Trophoblast cell (in vitro differentiated cells and primary cell): ENCODE data around the gene PPP1R13B.

Experiments
- DNase-seq, 2 donors: peaks; one replicate each; pipeline ENCODE4 v3.0.0-alpha.2; 2016
- H2AFZ ChIP-seq: 2 replicates; pipeline ENCODE4 v1.6.1; 2013; ENCODE audit warnings: low read length, moderate library complexity, mild to moderate bottlenecking; ENCODE audit not compliant: insufficient read depth, poor library complexity
- H2AK5ac ChIP-seq: 2 replicates; pipeline ENCODE4 v1.6.1; 2013; ENCODE audit warnings: mild to moderate bottlenecking, low read length
- H2BK120ac ChIP-seq: 2 replicates; pipeline ENCODE4 v1.6.1; 2013; ENCODE audit warnings: low read length, mild to moderate bottlenecking, moderate library complexity; ENCODE audit not compliant: insufficient read depth, poor library complexity
- H2BK12ac ChIP-seq: 2 replicates; pipeline ENCODE4 v1.6.1; 2013; ENCODE audit warnings: mild to moderate bottlenecking, low read length, moderate library complexity
- H2BK5ac ChIP-seq: 2 replicates; pipeline ENCODE4 v1.6.1; 2013; ENCODE audit warnings: low read length, low read depth, moderate library complexity, mild to moderate bottlenecking; ENCODE audit not compliant: poor library complexity
- H3K14ac ChIP-seq: 2 replicates; pipeline ENCODE4 v1.6.1; 2013; ENCODE audit warnings: mild to moderate bottlenecking, low read length
- H3K18ac ChIP-seq: 2 replicates; pipeline ENCODE4 v1.6.1; 2013; ENCODE audit warnings: mild to moderate bottlenecking, low read length
- H3K23ac ChIP-seq: 2 replicates; pipeline ENCODE4 v1.6.1; 2013; ENCODE audit warnings: low read length
- H3K27ac ChIP-seq: 2 replicates; pipeline ENCODE4 v1.5.1; 2013; ENCODE audit warnings: low read depth, mild to moderate bottlenecking, inconsistent platforms, low read length, moderate library complexity
- H3K27me3 ChIP-seq: 2 replicates; pipeline ENCODE4 v1.6.1; 2013; ENCODE audit warnings: inconsistent platforms, mild to moderate bottlenecking, low read length, moderate library complexity; ENCODE audit not compliant: insufficient read depth
- H3K36me3 ChIP-seq, 2 experiments: 1 replicate in 1 of 2; 2 replicates in 1 of 2; pipeline ENCODE4 v1.6.1; 2013; ENCODE audit warnings: low read length in 2 of 2, mild to moderate bottlenecking in 2 of 2, moderate library complexity in 1 of 2; ENCODE audit not compliant: insufficient read depth in 2 of 2, control insufficient read depth in 1 of 2
- H3K4ac ChIP-seq: 2 replicates; pipeline ENCODE4 v1.6.1; 2013; ENCODE audit warnings: low read depth, mild to moderate bottlenecking, low read length, moderate library complexity
- H3K4me1 ChIP-seq, 2 experiments: 1 replicate in 1 of 2; 2 replicates in 1 of 2; pipeline ENCODE4 v1.6.1; 2013; ENCODE audit warnings: low read length in 2 of 2, mild to moderate bottlenecking in 2 of 2, moderate library complexity in 1 of 2; ENCODE audit not compliant: insufficient read depth in 2 of 2, control insufficient read depth in 1 of 2
- H3K4me2 ChIP-seq: 2 replicates; pipeline ENCODE4 v1.6.1; 2013; ENCODE audit warnings: inconsistent platforms, mild to moderate bottlenecking, low read length, moderate library complexity
- H3K4me3 ChIP-seq: 2 replicates; pipeline ENCODE4 v1.5.1; 2013; ENCODE audit warnings: mild to moderate bottlenecking, low read depth, low read length, inconsistent platforms
- H3K79me1 ChIP-seq: one replicate; pipeline ENCODE4 v1.6.1; 2013; ENCODE audit warnings: low read length
- H3K79me2 ChIP-seq: 2 replicates; pipeline ENCODE4 v1.6.1; 2013; ENCODE audit warnings: low read length, mild to moderate bottlenecking; ENCODE audit not compliant: control insufficient read depth, insufficient read depth, poor library complexity
- H3K9ac ChIP-seq: 2 replicates; pipeline ENCODE4 v1.6.1; 2013; ENCODE audit warnings: mild to moderate bottlenecking, low read length
- H3K9me3 ChIP-seq: 2 replicates; pipeline ENCODE4 v1.6.1; 2013; ENCODE audit warnings: low read depth, mild to moderate bottlenecking, control low read depth, inconsistent platforms, low read length; ENCODE audit not compliant: insufficient read depth
- H4K12ac ChIP-seq: 2 replicates; pipeline ENCODE4 v1.6.1; 2013; ENCODE audit warnings: low read depth, mild to moderate bottlenecking, low read length, moderate library complexity
- H4K8ac ChIP-seq: 2 replicates; pipeline ENCODE4 v1.6.1; 2013; ENCODE audit warnings: low read depth, mild to moderate bottlenecking, low read length, moderate library complexity
- H4K91ac ChIP-seq: one replicate; pipeline ENCODE4 v1.6.1; 2013; ENCODE audit warnings: low read depth, mild to moderate bottlenecking, low read length, moderate library complexity
- WGBS: extraction: QIAGEN DNeasy Blood & Tissue Kit; methylation state at CpG from one replicate; pipeline ENCODE4 v1.1.7; 2013; ENCODE audit warnings: missing lambda C conversion rate; ENCODE audit not compliant: insufficient read length, insufficient coverage; ENCODE audit errors: extremely low coverage; 5-methylcytosine and 5-hydroxymethylcytosine counted together

Gene PPP1R13B

GRCh38 chr14:103863245-103863644, 15.9 kb upstream of the PPP1R13B start:
- Histone ChIP-seq H3K23ac (no peak overlapping the region), H3K36me3 (no peaks in the 10 kb centered on the region), H3K9me3 (no peaks in the 10 kb centered on the region), H3K27me3 (no peaks in the 10 kb centered on the region), H3K4me3 (no peak overlapping the region), H3K79me2 (no peaks in the 10 kb centered on the region), H3K4ac (no peak overlapping the region), H3K18ac (no peak overlapping the region), H3K79me1 (no peaks in the 10 kb centered on the region), H2BK12ac (no peak overlapping the region), H2AK5ac (no peak overlapping the region), H2BK120ac (no peak overlapping the region), H3K4me1 (peaks cover 0 to 2% of the 10 kb centered on the region in 2 experiments), H3K14ac (no peak overlapping the region), H4K8ac (no peak overlapping the region), H2BK5ac (no peak overlapping the region), H4K12ac (no peak overlapping the region), H3K4me2 (no peak overlapping the region), H4K91ac (no peak overlapping the region), H2AFZ (no peak overlapping the region), H3K27ac (no peak overlapping the region), H3K9ac (no peak overlapping the region)
- DNase-seq, result no peak
- no CpG with 5 or more reads among the region's 6 CpGs for WGBS

- peaks cover 0 to 1% of the 10 kb centered on the region in 2 experiments for H3K4me1 ChIP-seq
- DNase-seq, result no peak
- no peak overlapping the region for H3K9ac ChIP-seq
- H3K4me2 ChIP-seq, result no peak overlapping the region
- no peak overlapping the region for H2BK5ac ChIP-seq
- no peak overlapping the region for H2AK5ac ChIP-seq
- H3K36me3 ChIP-seq, result no peaks in the 10 kb centered on the region
- H2AFZ ChIP-seq, result no peak overlapping the region
- H3K4ac ChIP-seq, result no peak overlapping the region
- H3K9me3 ChIP-seq, result no peaks in the 10 kb centered on the region
- H2BK12ac ChIP-seq, result no peak overlapping the region
- H3K79me1 ChIP-seq, result no peaks in the 10 kb centered on the region
- no CpG with 5 or more reads among the region's 7 CpGs for WGBS
- H4K12ac ChIP-seq, result no peak overlapping the region
- H3K27me3 ChIP-seq, result no peaks in the 10 kb centered on the region
- H4K91ac ChIP-seq, result no peak overlapping the region
- no peak overlapping the region for H3K14ac ChIP-seq
- no peak overlapping the region for H4K8ac ChIP-seq
- no peak overlapping the region for H3K27ac ChIP-seq
- H3K23ac ChIP-seq, result no peak overlapping the region
- no peaks in the 10 kb centered on the region for H3K79me2 ChIP-seq
- no peak overlapping the region for H2BK120ac ChIP-seq
- no peak overlapping the region for H3K18ac ChIP-seq
- H3K4me3 ChIP-seq, result no peak overlapping the region
These were observed 15.0 kb upstream of the PPP1R13B start for GRCh38 chr14:103862393-103862782.

DNA sequence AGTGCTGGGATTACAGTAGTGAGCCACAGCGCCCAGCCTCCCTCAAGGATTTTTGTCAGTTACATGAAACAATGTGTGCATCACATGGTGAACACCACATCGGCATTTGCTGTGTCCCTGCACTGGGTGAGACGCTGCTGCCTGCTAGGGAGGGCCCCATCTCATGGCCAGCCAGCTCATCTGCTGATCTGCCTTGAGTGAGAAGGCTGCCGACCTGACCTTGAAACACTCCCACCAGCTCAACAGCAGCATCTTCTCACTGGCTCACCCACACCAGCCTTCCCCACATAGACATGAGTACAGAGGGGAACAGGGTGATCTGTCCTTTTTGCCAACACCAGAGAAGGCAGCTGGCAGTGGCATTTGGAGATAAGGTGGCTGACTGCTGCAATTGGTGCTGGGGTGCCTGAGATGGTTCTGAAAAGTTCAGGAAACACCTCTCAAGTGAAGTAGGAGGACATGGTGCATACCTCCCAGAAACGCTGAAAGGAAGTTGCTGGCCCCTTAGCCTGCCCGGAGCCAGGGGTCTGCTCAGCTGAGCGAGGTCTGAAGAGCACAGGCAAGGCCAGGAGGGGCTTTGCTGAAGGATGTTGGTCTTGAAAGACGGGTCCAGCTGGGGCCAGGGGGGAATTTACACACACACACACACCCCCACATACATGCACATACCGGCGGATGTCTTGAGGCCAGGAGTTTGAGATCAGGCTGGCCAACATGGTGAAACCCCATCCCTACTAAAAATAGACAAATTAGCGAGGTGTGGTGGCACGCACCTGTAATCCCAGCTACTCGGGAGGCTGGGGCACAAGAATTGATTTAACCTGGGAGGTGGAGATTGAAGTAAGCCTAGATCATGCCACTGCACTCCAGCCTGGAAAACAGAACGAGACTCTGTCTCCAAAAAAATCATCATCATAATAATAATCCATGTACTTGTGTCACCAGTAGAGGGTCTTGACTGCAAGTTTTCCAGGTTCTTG, 14.3 kb upstream of the PPP1R13B start:
- Histone ChIP-seq H3K4ac (no peak overlapping the region), H3K14ac (no peak overlapping the region), H2AK5ac (no peak overlapping the region), H3K79me2 (no peaks in the 10 kb centered on the region), H3K9ac (no peak overlapping the region), H2BK5ac (no peak overlapping the region), H2BK12ac (no peak overlapping the region), H4K91ac (no peak overlapping the region), H2BK120ac (no peak overlapping the region), H2AFZ (no peak overlapping the region), H3K4me1 (no peaks in the 10 kb centered on the region), H3K36me3 (no peaks in the 10 kb centered on the region), H3K4me2 (no peak overlapping the region), H3K27me3 (no peaks in the 10 kb centered on the region), H3K18ac (no peak overlapping the region), H3K23ac (no peak overlapping the region), H3K27ac (no peak overlapping the region), H3K9me3 (no peaks in the 10 kb centered on the region), H3K4me3 (no peak overlapping the region), H3K79me1 (no peaks in the 10 kb centered on the region), H4K8ac (no peak overlapping the region), H4K12ac (no peak overlapping the region)
- no peak for DNase-seq
- no CpG with 5 or more reads among the region's 14 CpGs for WGBS

DNA sequence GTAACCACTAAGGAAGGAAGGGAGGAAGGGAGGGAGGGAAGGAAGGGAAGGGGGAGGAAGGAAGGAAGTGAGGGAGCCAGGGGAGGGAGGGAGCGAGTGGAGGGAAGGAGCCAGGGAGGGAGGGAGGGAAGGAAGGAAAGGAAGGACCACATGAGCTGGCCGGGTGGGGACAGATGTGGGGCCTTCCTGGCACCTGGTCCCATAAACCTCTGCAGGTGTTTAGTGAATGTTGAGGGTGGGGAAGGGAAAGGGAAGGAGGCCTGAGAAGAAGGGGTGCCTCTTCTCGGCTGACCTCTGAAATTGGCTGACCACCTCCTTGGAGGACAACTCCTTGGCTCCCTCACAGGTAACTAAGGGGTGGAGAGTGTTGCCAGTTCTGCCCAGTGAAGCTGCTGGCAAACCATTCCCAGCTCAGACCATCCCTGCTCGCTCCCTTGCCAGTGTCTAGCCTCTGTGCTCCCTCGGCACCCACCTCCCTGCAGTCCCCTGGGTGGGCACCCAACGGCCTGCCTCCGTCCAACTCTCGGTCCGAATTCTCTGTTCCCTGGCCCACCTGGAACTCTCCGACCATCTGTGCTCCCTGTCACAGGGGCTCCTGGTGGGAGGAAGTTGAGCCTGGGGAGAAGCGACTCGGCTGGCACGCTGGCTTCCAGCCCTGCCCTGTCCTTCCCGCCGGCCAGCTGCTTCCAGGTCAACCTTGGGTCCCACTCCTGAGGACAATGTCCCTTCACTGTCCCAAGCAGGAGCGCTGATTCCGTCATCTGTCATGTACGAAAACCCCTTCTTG, 12.2 kb upstream of the PPP1R13B start:
- H3K79me2 ChIP-seq, result no peaks in the 10 kb centered on the region
- H2BK5ac ChIP-seq, result no peak overlapping the region
- H3K27me3 ChIP-seq, result no peaks in the 10 kb centered on the region
- peaks cover 12 to 19% of the 10 kb centered on the region in 2 experiments for H3K4me1 ChIP-seq
- no peak overlapping the region for H4K91ac ChIP-seq
- no peak overlapping the region for H3K4ac ChIP-seq
- no peak overlapping the region for H3K4me2 ChIP-seq
- H3K4me3 ChIP-seq, result no peak overlapping the region
- H4K8ac ChIP-seq, result no peak overlapping the region
- no peak overlapping the region for H3K18ac ChIP-seq
- no peaks in the 10 kb centered on the region for H3K9me3 ChIP-seq
- H2BK12ac ChIP-seq, result no peak overlapping the region
- no peak overlapping the region for H4K12ac ChIP-seq
- H2BK120ac ChIP-seq, result no peak overlapping the region
- no peak overlapping the region for H2AFZ ChIP-seq
- no peaks in the 10 kb centered on the region for H3K36me3 ChIP-seq
- H3K23ac ChIP-seq, result no peak overlapping the region
- H3K9ac ChIP-seq, result no peak overlapping the region
- no peak overlapping the region for H3K14ac ChIP-seq
- H3K27ac ChIP-seq, result no peak overlapping the region
- no CpG with 5 or more reads among the region's 18 CpGs for WGBS
- H2AK5ac ChIP-seq, result no peak overlapping the region
- DNase-seq, result no peak
- H3K79me1 ChIP-seq, result peaks cover 5% of the 10 kb centered on the region
